Aorta (tissue), 5 donors: ENCODE results near the gene FERMT1. TPM values are rescaled to one million over a fixed set of nuclear protein-coding genes. Genes with fewer than 3 reads are reported as not detected.

Experiments used
- ATAC-seq: fragments of 200-7000 bp; cut with Tn5 transposase; one replicate; pipeline ENCODE4 v1.9.1; 2022; ENCODE audit warnings: moderate library complexity; ENCODE audit not compliant: low FRiP score
- DNase-seq, 2 donors: peaks; one replicate each; pipeline ENCODE4 v3.0.0-alpha.2; 2020
- H3K27ac ChIP-seq, 2 donors: one replicate each; pipeline ENCODE4 v1.5.1; 2013; ENCODE audit warnings: low read length in 2 of 2, mild to moderate bottlenecking in 2 of 2, moderate library complexity in 2 of 2, control low read depth in 1 of 2, inconsistent platforms in 1 of 2, low read depth in 1 of 2
- H3K27me3 ChIP-seq, 2 donors: one replicate each; pipeline ENCODE4 v1.6.1; 2013; ENCODE audit warnings: control low read depth in 1 of 2, low read length in 1 of 2, mild to moderate bottlenecking in 1 of 2, moderate library complexity in 1 of 2; ENCODE audit not compliant: insufficient read depth in 2 of 2, control insufficient read depth in 1 of 2
- H3K36me3 ChIP-seq, 2 donors: one replicate each; pipeline ENCODE4 v1.6.1; 2013; ENCODE audit warnings: control low read depth in 1 of 2, low read length in 1 of 2, mild to moderate bottlenecking in 1 of 2; ENCODE audit not compliant: insufficient read depth in 2 of 2, control insufficient read depth in 1 of 2
- H3K4me1 ChIP-seq, 2 donors: one replicate each; pipeline ENCODE4 v1.6.1; 2013; ENCODE audit warnings: low read length in 2 of 2, control low read depth in 1 of 2, mild to moderate bottlenecking in 1 of 2, moderate library complexity in 1 of 2; ENCODE audit not compliant: insufficient read depth in 2 of 2, control insufficient read depth in 1 of 2
- H3K4me3 ChIP-seq, 2 donors: one replicate each; pipeline ENCODE4 v1.5.1; 2013; ENCODE audit warnings: low read length in 2 of 2, control low read depth in 1 of 2, mild to moderate bottlenecking in 1 of 2
- H3K9me3 ChIP-seq: one replicate; pipeline ENCODE4 v1.6.1; 2013; ENCODE audit warnings: mild to moderate bottlenecking, low read length; ENCODE audit not compliant: control insufficient read depth
- WGBS, 2 donors: extraction: QIAGEN DNeasy Blood & Tissue Kit; methylation state at CpG; one replicate each; pipeline ENCODE4 v1.1.7; 2013; 5-methylcytosine and 5-hydroxymethylcytosine counted together
- intact Hi-C, 2 donors: fragments of 100-400 bp; cut with DNase I; formaldehyde crosslinking; loops; one replicate each; pipeline versions ENCODE4 v1.14.2 to v1.15.0; 2022
- long read RNA-seq, 2 donors: library from polyadenylated mRNA; unstranded; transcript quantifications; one replicate each; pipeline ENCODE4 v2.0.0, GENCODE V29; 2020 to 2021
- polyA plus RNA-seq, 2 donors: library from polyadenylated mRNA; stranded (reverse); fragments of 200-250 nt; gene quantifications; one replicate each; pipeline ENCODE4 v1.2.3, GENCODE V29; 2013
- total RNA-seq, 2 donors: library from RNA; stranded (reverse); fragmentation: NEBNext Ultra II Directional; extraction: Animal tissue kit (Norgen Biotek cat#: 25700); gene quantifications; one replicate each; pipeline ENCODE4 v1.2.1, GENCODE V29; 2021
- donor health status: healthy with polysubstance abuse.
- donor health status: Bipolar disorder and iron deficiency.
- donor health status: DM: no; HTN: no; CAD: no.
- donor health status: DM: no; HTN: no; CAD: no.
- donor health status: DM: yes; HTN: yes; CAD: no.

FERMT1 gene
- total RNA-seq (1 to 10 TPM in 1 of 2 donors, under 1 TPM in 1; 0.39 to 1.5 TPM), polyA plus RNA-seq (1 to 10 TPM in 1 of 2 donors, under 1 TPM in 1; 0.03 to 1.1 TPM)
- long read RNA-seq, donor 1, result 0 reads
- long read RNA-seq, donor 2, result 0 reads

DNA sequence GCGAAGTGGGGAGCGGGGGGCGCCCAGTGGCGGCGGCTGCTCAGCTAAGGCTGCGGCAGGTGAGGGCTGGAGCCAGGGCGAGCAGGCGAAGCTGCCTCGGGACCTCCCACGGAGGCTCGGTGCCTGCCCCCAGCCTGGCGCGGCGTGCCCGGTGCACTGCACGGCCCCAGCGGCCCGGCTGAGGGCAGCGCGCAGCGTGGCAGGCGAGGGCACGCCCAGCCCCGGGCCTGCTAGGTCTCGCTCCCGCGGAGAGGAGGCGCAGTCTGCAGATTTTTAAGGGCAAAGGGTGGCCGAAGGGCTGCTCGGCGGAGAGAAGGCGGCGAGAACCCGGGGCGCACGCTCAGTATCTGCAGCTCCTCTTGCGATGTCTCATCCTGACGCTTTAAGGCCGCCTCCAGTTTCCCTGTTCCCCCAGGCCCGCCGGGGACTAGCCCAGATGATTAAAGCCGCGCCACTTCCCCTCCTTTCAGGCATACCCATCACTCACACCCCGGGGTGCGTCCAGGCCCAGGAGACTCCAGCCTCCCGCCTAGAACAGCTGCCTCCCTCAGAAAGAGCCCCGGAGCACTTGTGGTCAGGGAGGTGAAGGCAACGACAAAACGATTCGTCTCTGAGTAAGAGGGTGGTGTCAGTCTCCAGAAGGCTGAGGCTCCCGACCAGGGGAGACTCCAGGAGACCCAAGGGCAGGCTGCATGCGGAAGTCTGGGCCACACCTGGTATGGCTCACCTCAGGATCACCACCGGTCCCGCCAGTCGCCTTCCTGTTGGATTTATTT is at the start of gene FERMT1:
FERMT1 (minus strand) TSS at position 158 of the 776 bp plus-strand sequence. CDS start 3,476 bp downstream, outside the sequence.
- Histone ChIP-seq H3K9me3 (no peaks in the 10 kb centered on the region), H3K4me1 (no peaks in the 10 kb centered on the region), H3K36me3 (no peaks in the 10 kb centered on the region), H3K27ac (no peak within 1 kb of the TSS), H3K4me3 (peak within 1 kb of the TSS; percentile 5 to 42), H3K27me3 (no peaks in the 10 kb centered on the region)
- intact Hi-C loops, result no loop called here
- DNase-seq (peak in 1 of 2 donors; percentile 80), ATAC-seq (peak; percentile 76)
- 7 to 8% methylated on average over 48 to 55 of the region's 55 CpGs for WGBS, 2 donors

- intact Hi-C loops, result no loop called here
These were observed 46.4 kb upstream of the FERMT1 start for GRCh38 chr20:6169251-6169650.

GRCh38 chr20:6168204-6168603 is 45.4 kb upstream of the FERMT1 start:
- no peak overlapping the region for H3K27ac ChIP-seq
- H3K36me3 ChIP-seq, result no peaks in the 10 kb centered on the region
- intact Hi-C loops, result no loop called here
- H3K9me3 ChIP-seq, result no peaks in the 10 kb centered on the region
- DNase-seq (no peak), ATAC-seq (no peak)
- H3K27me3 ChIP-seq, result peaks cover 0 to 2% of the 10 kb centered on the region in 2 donors
- H3K4me3 ChIP-seq, result no peak overlapping the region
- peaks cover 2 to 3% of the 10 kb centered on the region in 2 donors for H3K4me1 ChIP-seq

More at GRCh38 chr20:6169251-6169650, 46.4 kb upstream of the FERMT1 start:
- DNase-seq (no peak), ATAC-seq (no peak)
- H3K4me1 ChIP-seq, result peaks cover 2 to 3% of the 10 kb centered on the region in 2 donors
- peaks cover 0 to 2% of the 10 kb centered on the region in 2 donors for H3K27me3 ChIP-seq
- H3K36me3 ChIP-seq, result no peaks in the 10 kb centered on the region
- no peak overlapping the region for H3K27ac ChIP-seq
- no peak overlapping the region for H3K4me3 ChIP-seq
- no peaks in the 10 kb centered on the region for H3K9me3 ChIP-seq

DNA sequence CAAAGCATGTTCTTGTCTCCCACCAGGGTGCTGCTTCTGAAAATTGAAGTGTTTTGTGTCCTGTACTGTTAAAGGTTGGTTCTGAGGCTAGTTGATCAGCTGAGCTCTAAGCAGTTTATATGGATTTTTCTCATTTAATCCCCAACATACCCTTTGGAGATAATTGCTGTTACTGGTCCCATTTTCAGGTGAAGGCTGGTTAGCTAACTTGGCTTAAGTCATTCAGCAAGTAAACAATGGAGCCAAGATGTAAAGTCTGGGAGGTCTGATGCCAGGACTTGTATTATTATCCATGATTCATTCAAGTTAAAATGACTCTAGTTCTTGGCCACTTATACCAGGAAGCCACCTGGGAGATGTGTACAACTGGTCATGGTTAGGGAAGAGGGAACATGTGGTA is 42.5 kb upstream of the FERMT1 start:
- DNase-seq, result no peak
- Histone ChIP-seq H3K36me3 (no peaks in the 10 kb centered on the region), H3K4me1 (peaks cover 2 to 7% of the 10 kb centered on the region in 2 donors), H3K27ac (no peak overlapping the region), H3K4me3 (no peak overlapping the region), H3K27me3 (no peaks in the 10 kb centered on the region), H3K9me3 (no peaks in the 10 kb centered on the region)
- intact Hi-C loops, result no loop called here
- no peak for ATAC-seq

DNA sequence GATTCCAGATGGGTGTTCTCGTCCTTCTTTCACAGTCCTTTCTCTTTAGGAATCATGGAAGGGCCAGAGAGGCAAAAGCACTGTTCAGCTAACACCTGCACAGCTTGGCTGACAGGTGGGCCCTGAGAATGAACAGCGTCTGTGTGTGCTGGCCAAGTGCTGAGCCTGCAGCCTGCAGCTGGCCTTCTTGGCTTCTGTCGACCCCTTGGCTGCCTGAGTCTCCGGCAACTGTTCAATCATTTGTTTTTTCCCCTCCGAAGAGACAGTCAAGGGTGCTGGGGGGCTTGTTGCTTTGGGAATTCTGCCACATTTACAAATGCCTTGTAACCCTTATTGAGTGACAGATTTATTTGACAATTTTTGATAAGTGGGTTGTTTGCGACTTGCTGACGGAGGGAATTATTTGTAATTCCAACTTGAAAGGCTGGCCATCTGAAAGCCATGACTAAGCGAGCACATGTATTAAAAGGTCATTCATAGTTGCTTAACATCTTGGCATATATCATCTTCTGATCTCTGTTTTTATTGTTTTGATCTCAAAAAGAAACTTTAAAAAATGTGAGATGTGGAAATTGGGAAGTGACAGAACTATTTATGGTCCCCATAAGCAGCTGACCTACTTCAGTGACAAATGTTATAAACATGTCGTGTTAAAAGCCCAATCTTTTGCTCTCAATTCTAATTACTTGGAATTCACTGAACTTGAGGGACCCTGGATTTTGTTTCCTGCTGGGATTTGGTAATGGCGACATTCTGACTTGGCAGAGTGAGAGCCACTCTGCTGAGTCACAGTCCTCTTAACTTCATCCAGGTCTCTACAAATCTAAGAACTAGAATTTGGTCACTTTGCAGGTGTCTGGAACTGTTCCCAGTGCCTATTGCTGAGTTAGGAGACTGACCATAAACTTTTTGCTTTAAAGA is 41.9 kb upstream of the FERMT1 start:
- 10 to 23% methylated on average over 10 of the region's 10 CpGs for WGBS, 2 donors
- no peaks in the 10 kb centered on the region for H3K27me3 ChIP-seq
- no peaks in the 10 kb centered on the region for H3K36me3 ChIP-seq
- H3K27ac ChIP-seq, result peak overlapping the region in 1 of 2 donors; percentile 10
- H3K9me3 ChIP-seq, result no peaks in the 10 kb centered on the region
- no peak overlapping the region for H3K4me3 ChIP-seq
- DNase-seq (no peak), ATAC-seq (peak; percentile 54)
- peaks cover 2 to 7% of the 10 kb centered on the region in 2 donors for H3K4me1 ChIP-seq
- intact Hi-C loops, result loop anchor here in 1 of 2 donors (5.0 kb wide), 1 partner anchor 603 kb away; the partner anchor contains the start of gene BMP2

GRCh38 chr20:6160736-6161135 is 37.9 kb upstream of the FERMT1 start:
- 97 to 98% methylated on average over 3 of the region's 3 CpGs for WGBS, 2 donors
- H3K9me3 ChIP-seq, result peaks cover 2% of the 10 kb centered on the region
- H3K27ac ChIP-seq, result no peak overlapping the region
- no peak for ATAC-seq
- no peak overlapping the region for H3K4me3 ChIP-seq
- intact Hi-C loops, result loop anchor here in 1 of 2 donors (5.0 kb wide), 1 partner anchor 607 kb away; the partner anchor contains the start of gene BMP2
- no peaks in the 10 kb centered on the region for H3K36me3 ChIP-seq
- H3K4me1 ChIP-seq, result peaks cover 2 to 7% of the 10 kb centered on the region in 2 donors
- no peak for DNase-seq
- H3K27me3 ChIP-seq, result no peaks in the 10 kb centered on the region

- intact Hi-C loops, result no loop called here
- H3K36me3 ChIP-seq, result no peaks in the 10 kb centered on the region
- peaks cover 2% of the 10 kb centered on the region for H3K9me3 ChIP-seq
- DNase-seq (no peak), ATAC-seq (no peak)
- H3K27ac ChIP-seq, result no peak overlapping the region
- WGBS, 2 donors, result 87 to 94% methylated on average over 2 of the region's 2 CpGs
- H3K27me3 ChIP-seq, result no peaks in the 10 kb centered on the region
- no peak overlapping the region for H3K4me3 ChIP-seq
- H3K4me1 ChIP-seq, result peaks cover 0 to 4% of the 10 kb centered on the region in 2 donors
These were observed 34.5 kb upstream of the FERMT1 start for GRCh38 chr20:6157345-6157744.

GRCh38 chr20:6152777-6153176 is 29.9 kb upstream of the FERMT1 start:
- no peak for ATAC-seq
- Histone ChIP-seq H3K4me3 (no peak overlapping the region), H3K36me3 (no peaks in the 10 kb centered on the region), H3K4me1 (no peaks in the 10 kb centered on the region), H3K27ac (no peak overlapping the region), H3K9me3 (peaks cover 5% of the 10 kb centered on the region), H3K27me3 (no peaks in the 10 kb centered on the region)
- no peak for DNase-seq
- 58 to 79% methylated on average over 2 of the region's 2 CpGs for whole genome bisulfite sequencing, 2 donors
- intact Hi-C loops, result no loop called here
